Measurements from ENCODE around the gene MBNL2. TPM values are rescaled to one million over a fixed set of nuclear protein-coding genes. Genes with fewer than 3 reads are reported as not detected.

The MBNL2 gene
- total and polyA plus RNA-seq, 2 of the 4 experiments (the other 2 are of a cell fraction): 26.9 to 103 TPM

GRCh38 chr13:97382276-97382675 lies 160.1 kb downstream of the MBNL2 start:
- no CpG with 5 or more reads among the region's 5 CpGs for WGBS, 2 experiments (ENCODE audit: extremely low coverage in 2 of 2, insufficient read length in 1 of 2)
- H3K27ac ChIP-seq (ENCODE audit: insufficient read depth, low read length): no peak overlapping the region
- no peak for ATAC-seq (ENCODE audit: low read depth)
- H4K8ac ChIP-seq (ENCODE audit: low read depth in 2 of 2, low read length in 2 of 2): no peak overlapping the region
- H4K91ac ChIP-seq (ENCODE audit: insufficient read depth, low read depth, low read length): no peak overlapping the region
- no peak overlapping the region for H4K5ac ChIP-seq (ENCODE audit: low read depth, low read length)
- intact Hi-C loops (cut with micrococcal nuclease): no loop called here
- no peak overlapping the region for H3K23ac ChIP-seq (ENCODE audit: low read depth, low read length)
- H3K18ac ChIP-seq (ENCODE audit: low read depth, low read length): no peak overlapping the region
- TF ChIP-seq MXI1 (IDR thresholded peaks at IDR 0.05; ENCODE audit: borderline replicate concordance, low read depth, low read length) (no peak), FOS (IDR thresholded peaks at IDR 0.05; ENCODE audit: low read depth, low read length) (no peak), POLR2A (IDR thresholded peaks at IDR 0.05; ENCODE audit: low read depth, low read length) (no peak), BHLHE40 (IDR thresholded peaks at IDR 0.05; ENCODE audit: low read depth, low read length) (no peak), RAD21 (IDR thresholded peaks at IDR 0.05; ENCODE audit: low read length) (no peak), CEBPB (IDR thresholded peaks at IDR 0.05; ENCODE audit: low read depth, low read length) (no peak), SMC3 (IDR thresholded peaks at IDR 0.05; ENCODE audit: low read depth, low read length) (no peak), CTCF (conservative IDR thresholded peaks at IDR 0.05; ENCODE audit: low read depth, low read length) (no peak), RCOR1 (IDR thresholded peaks at IDR 0.05; ENCODE audit: insufficient replicate concordance, low read length) (no peak), MAZ (IDR thresholded peaks at IDR 0.05; ENCODE audit: borderline replicate concordance, low read depth, low read length) (no peak), ELK1 (IDR thresholded peaks at IDR 0.05; ENCODE audit: borderline replicate concordance, low read depth, low read length) (no peak)
- H3K27me3 ChIP-seq (ENCODE audit: control insufficient read depth, insufficient read depth, low read length): no peaks in the 10 kb centered on the region
- no peak overlapping the region for H3K4me2 ChIP-seq (ENCODE audit: low read depth, low read length)
- no peak overlapping the region for H2AFZ ChIP-seq (replicated peaks; ENCODE audit: low read length, poor library complexity)
- ChIA-PET CTCF (no interaction called here), POLR2A (ENCODE audit: unreplicated experiment) (no interaction called here)
- no peaks in the 10 kb centered on the region for H3K9me3 ChIP-seq (ENCODE audit: control insufficient read depth, insufficient read depth, low read length)
- no peak overlapping the region for H3K9ac ChIP-seq (ENCODE audit: low read depth, low read length)
- no peak overlapping the region for H2AK5ac ChIP-seq (ENCODE audit: low read depth, low read length)
- H3K4ac ChIP-seq (ENCODE audit: low read depth, low read length): no peak overlapping the region
- no peak overlapping the region for H2BK120ac ChIP-seq (ENCODE audit: low read depth, low read length)
- H4K20me1 ChIP-seq (ENCODE audit: insufficient read depth, low read length): no peaks in the 10 kb centered on the region
- dilution Hi-C loops (cut with HindIII; ENCODE audit: low sequenced_read_pairs, unreplicated experiment): no loop called here
- no peak for DNase-seq
- H3K4me1 ChIP-seq (ENCODE audit: control insufficient read depth, insufficient read depth, low read length): peaks cover 3% of the 10 kb centered on the region; the same call in 1 of the 2 replicates
- no TSS peak for BruUV-seq (replicated peaks)
- H3K14ac ChIP-seq (replicated peaks; ENCODE audit: low read depth, low read length): no peak overlapping the region
- H3K56ac ChIP-seq (ENCODE audit: extremely low read depth, insufficient read depth, low read length): no peak overlapping the region
- no peak overlapping the region for H3K4me3 ChIP-seq (ENCODE audit: insufficient read depth, low read depth, low read length)
- H2BK20ac ChIP-seq (ENCODE audit: low read depth, low read length): no peak overlapping the region
- H3K79me1 ChIP-seq (ENCODE audit: low read depth in 1 of 2, low read length in 2 of 2): peaks cover 16 to 38% of the 10 kb centered on the region in 2 experiments
- no peak overlapping the region for H2BK15ac ChIP-seq (ENCODE audit: low read depth, low read length)
- H2BK5ac ChIP-seq (ENCODE audit: low read depth, low read length, poor library complexity, severe bottlenecking): no peak overlapping the region
- in situ Hi-C loops (cut with MboI; ENCODE audit: low sequenced_read_pairs): no loop called here
- peaks cover 8% of the 10 kb centered on the region for H3K9me1 ChIP-seq (ENCODE audit: insufficient read depth, low read length)
- H3K36me3 ChIP-seq (ENCODE audit: control insufficient read depth, insufficient read depth, low read length): peaks cover 21% of the 10 kb centered on the region
- H2AK9ac ChIP-seq (replicated peaks; ENCODE audit: low read depth, low read length, poor library complexity): no peak overlapping the region

All from IMR-90 (cell line).